Thoracic aorta (tissue), 2 donors: ENCODE data around the gene DUSP22. TPM values are rescaled to one million over a fixed set of nuclear protein-coding genes. Genes with fewer than 3 reads are reported as not detected.

Experiments
- ATAC-seq: fragments of 150-250 bp; one replicate; pipeline ENCODE4 v1.8.0; 2017; ENCODE audit warnings: low read depth; ENCODE audit not compliant: insufficient number of reproducible peaks, low FRiP score
- DNase-seq: peaks from one replicate; pipeline ENCODE4 v3.0.0-alpha.2; 2020; ENCODE audit warnings: low spot score
- H3K27ac ChIP-seq, 2 donors: fragments of 200-600 bp; sonication (generic); 1 replicate in 1 of 2; 2 replicates in 1 of 2; pipeline ENCODE4 v1.5.1; 2016; ENCODE audit warnings: mild to moderate bottlenecking in 2 of 2, moderate library complexity in 2 of 2
- H3K27me3 ChIP-seq: fragments of 200-600 bp; sonication (generic); replicated peaks from 2 replicates; pipeline ENCODE4 v1.6.0; 2016; ENCODE audit warnings: mild to moderate bottlenecking; ENCODE audit not compliant: insufficient read depth
- H3K36me3 ChIP-seq: fragments of 200-600 bp; sonication (generic); one replicate; pipeline ENCODE4 v1.5.1; 2016
- H3K4me1 ChIP-seq, 2 donors: fragments of 200-600 bp; sonication (generic); 1 replicate in 1 of 2; 2 replicates in 1 of 2; pipeline versions ENCODE4 v1.5.1 to v1.6.0; 2016; ENCODE audit warnings: low read depth in 2 of 2, mild to moderate bottlenecking in 1 of 2; ENCODE audit not compliant: control insufficient read depth in 1 of 2
- H3K4me3 ChIP-seq: fragments of 200-600 bp; sonication (generic); 2 replicates; pipeline ENCODE4 v1.5.1; 2016; ENCODE audit warnings: mild to moderate bottlenecking
- H3K9me3 ChIP-seq: fragments of 200-600 bp; sonication (generic); 2 replicates; pipeline ENCODE4 v1.5.1; 2016
- CTCF ChIP-seq: fragments of 200-600 bp; sonication (generic); IDR thresholded peaks from one replicate; pipeline ENCODE4 v1.5.1; 2019; ENCODE audit warnings: antibody characterized with exemption
- total RNA-seq, 2 donors: library from RNA; depleted of rRNA; stranded (reverse); fragments of >200 nt; gene quantifications; one replicate each; pipeline versions ENCODE4 v1.1.0 to v1.2.3, GENCODE V29; 2016

The DUSP22 gene
- total RNA-seq, 2 donors from 2014 or later = 49.0 to 74.6 TPM

GRCh38 chr6:279341-280029 is 12.8 kb upstream of the DUSP22 start:
- ATAC-seq (no peak), DNase-seq (no peak)
- Histone ChIP-seq H3K9me3 (no peaks in the 10 kb centered on the region), H3K27ac (no peak overlapping the region), H3K4me1 (no peaks in the 10 kb centered on the region), H3K4me3 (no peak overlapping the region), H3K27me3 (no peaks in the 10 kb centered on the region), H3K36me3 (no peaks in the 10 kb centered on the region)
- no peak for TF ChIP-seq CTCF

GRCh38 chr6:280775-281468 is 11.4 kb upstream of the DUSP22 start:
- H3K4me1 ChIP-seq = no peaks in the 10 kb centered on the region
- no peak overlapping the region for H3K27ac ChIP-seq
- no peak for TF ChIP-seq CTCF
- ATAC-seq (no peak), DNase-seq (no peak)
- H3K27me3 ChIP-seq = no peaks in the 10 kb centered on the region
- H3K36me3 ChIP-seq = no peaks in the 10 kb centered on the region
- no peak overlapping the region for H3K4me3 ChIP-seq
- H3K9me3 ChIP-seq = no peaks in the 10 kb centered on the region

- ATAC-seq = no peak
- Histone ChIP-seq H3K27ac (no peak overlapping the region), H3K27me3 (no peaks in the 10 kb centered on the region), H3K9me3 (no peaks in the 10 kb centered on the region), H3K4me3 (no peak overlapping the region), H3K36me3 (no peaks in the 10 kb centered on the region), H3K4me1 (no peaks in the 10 kb centered on the region)
- no peak for DNase-seq
- TF ChIP-seq CTCF = no peak
Observed at GRCh38 chr6:281469-282103, 10.7 kb upstream of the DUSP22 start.

GRCh38 chr6:282177-282866 is 10.0 kb upstream of the DUSP22 start:
- ATAC-seq = no peak
- H3K4me1 ChIP-seq = no peaks in the 10 kb centered on the region
- H3K36me3 ChIP-seq = no peaks in the 10 kb centered on the region
- no peaks in the 10 kb centered on the region for H3K9me3 ChIP-seq
- no peak for TF ChIP-seq CTCF
- no peak overlapping the region for H3K27ac ChIP-seq
- no peaks in the 10 kb centered on the region for H3K27me3 ChIP-seq
- H3K4me3 ChIP-seq = no peak overlapping the region
- no peak for DNase-seq
